HG02870 (cell line): ENCODE results near the gene HERC2.

Source experiments
- ATAC-seq: cut with Tn5 transposase; IDR thresholded peaks from one replicate; pipeline ENCODE4 v1.9.1; 2021; ENCODE audit warnings: mild to moderate bottlenecking, moderate library complexity; ENCODE audit not compliant: unreplicated experiment

The HERC2 gene

GRCh38 chr15:28116521-28117431, 205.2 kb downstream of the HERC2 start:
- no peak for ATAC-seq

GRCh38 chr15:28115871-28116270, 206.1 kb downstream of the HERC2 start:
- no peak for ATAC-seq

GRCh38 chr15:28114721-28115622, 207.0 kb downstream of the HERC2 start:
- no peak for ATAC-seq

- no peak for ATAC-seq
Measured at GRCh38 chr15:28114114-28114455, 207.9 kb downstream of the HERC2 start.

- no peak for ATAC-seq
Measured at GRCh38 chr15:28113394-28114113, 208.4 kb downstream of the HERC2 start.

GRCh38 chr15:28112962-28113361, 209.0 kb downstream of the HERC2 start:
- no peak for ATAC-seq

GRCh38 chr15:28112101-28112760, 209.7 kb downstream of the HERC2 start:
- ATAC-seq: no peak

- no peak for ATAC-seq
Measured at GRCh38 chr15:28111543-28111942, 210.4 kb downstream of the HERC2 start.

GRCh38 chr15:28110481-28110881, 211.5 kb downstream of the HERC2 start:
- no peak for ATAC-seq

GRCh38 chr15:28109626-28110455, 212.1 kb downstream of the HERC2 start:
- ATAC-seq: no peak

GRCh38 chr15:28107904-28108275, 214.1 kb downstream of the HERC2 start:
- no peak for ATAC-seq

- no peak for ATAC-seq
Measured at GRCh38 chr15:28107111-28107903, 214.7 kb downstream of the HERC2 start.

- no peak for ATAC-seq
Measured at GRCh38 chr15:28106294-28107110, 215.5 kb downstream of the HERC2 start.

GRCh38 chr15:28105793-28106192, 216.2 kb downstream of the HERC2 start:
- ATAC-seq: no peak

GRCh38 chr15:28105224-28105791, 216.7 kb downstream of the HERC2 start:
- no peak for ATAC-seq

- no peak for ATAC-seq
Measured at GRCh38 chr15:28104326-28104725, 217.7 kb downstream of the HERC2 start.

GRCh38 chr15:28103831-28104230, 218.1 kb downstream of the HERC2 start:
- ATAC-seq: no peak

GRCh38 chr15:28101983-28102441, 220.0 kb downstream of the HERC2 start:
- no peak for ATAC-seq
